Measurements from ENCODE around the gene RBM47. TPM values are rescaled to one million over a fixed set of nuclear protein-coding genes. Genes with fewer than 3 reads are reported as not detected.

Gene RBM47
- total RNA-seq, 1 donor from 2014 or later = 143 TPM

GRCh38 chr4:40373636-40374035 is 256.0 kb downstream of the RBM47 start:
- DNase-seq (ENCODE audit: low spot score) = no peak

Other genes starting within 250 kb of the RBM47 start
- gene NSUN7, start 120.1 kb upstream of the RBM47 start, total RNA-seq = 5.6 TPM

Measured in mucosa of gallbladder (tissue), 1 donor.